AG09319 (cell line): ENCODE measurements around the gene RPP25.

Experiments
- DNase-seq: peaks from one replicate; pipeline ENCODE4 v3.0.0-alpha.2; 2010; ENCODE audit warnings: low read depth; ENCODE audit errors: extremely low read depth
- TF ChIP-seq, protein P1 (sequence below): IDR thresholded peaks from 2 replicates; pipeline ENCODE4 v1.5.1; 2011; ENCODE audit warnings: low read depth, mild to moderate bottlenecking, inconsistent platforms, low read length, moderate library complexity

Gene RPP25

GRCh38 chr15:74982183-74982582 lies 25.6 kb upstream of the RPP25 start:
- TF ChIP-seq, protein P1, sequence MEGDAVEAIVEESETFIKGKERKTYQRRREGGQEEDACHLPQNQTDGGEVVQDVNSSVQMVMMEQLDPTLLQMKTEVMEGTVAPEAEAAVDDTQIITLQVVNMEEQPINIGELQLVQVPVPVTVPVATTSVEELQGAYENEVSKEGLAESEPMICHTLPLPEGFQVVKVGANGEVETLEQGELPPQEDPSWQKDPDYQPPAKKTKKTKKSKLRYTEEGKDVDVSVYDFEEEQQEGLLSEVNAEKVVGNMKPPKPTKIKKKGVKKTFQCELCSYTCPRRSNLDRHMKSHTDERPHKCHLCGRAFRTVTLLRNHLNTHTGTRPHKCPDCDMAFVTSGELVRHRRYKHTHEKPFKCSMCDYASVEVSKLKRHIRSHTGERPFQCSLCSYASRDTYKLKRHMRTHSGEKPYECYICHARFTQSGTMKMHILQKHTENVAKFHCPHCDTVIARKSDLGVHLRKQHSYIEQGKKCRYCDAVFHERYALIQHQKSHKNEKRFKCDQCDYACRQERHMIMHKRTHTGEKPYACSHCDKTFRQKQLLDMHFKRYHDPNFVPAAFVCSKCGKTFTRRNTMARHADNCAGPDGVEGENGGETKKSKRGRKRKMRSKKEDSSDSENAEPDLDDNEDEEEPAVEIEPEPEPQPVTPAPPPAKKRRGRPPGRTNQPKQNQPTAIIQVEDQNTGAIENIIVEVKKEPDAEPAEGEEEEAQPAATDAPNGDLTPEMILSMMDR, result no peak
- DNase-seq, result no peak

GRCh38 chr15:74978503-74978902 lies 21.9 kb upstream of the RPP25 start:
- no peak for DNase-seq
- TF ChIP-seq, protein P1, result no peak

DNA sequence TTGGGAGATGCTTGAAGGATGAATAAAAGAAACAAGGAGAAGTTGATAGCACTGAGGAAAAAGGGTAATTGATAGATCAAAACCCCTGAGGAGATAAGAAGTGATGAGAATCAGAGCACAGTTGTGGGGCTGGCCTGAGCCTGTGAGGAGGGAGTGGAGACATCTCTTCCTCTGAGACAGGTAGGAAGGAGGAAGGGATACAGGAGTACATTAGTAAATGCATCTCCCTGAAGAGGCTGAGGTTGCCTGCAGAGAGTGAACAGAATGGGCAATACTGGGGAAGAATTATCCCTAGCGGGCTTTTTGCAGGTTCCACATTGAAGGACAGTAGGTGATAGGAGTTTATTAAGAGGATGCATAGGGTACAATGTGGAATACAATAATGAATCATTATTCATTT lies 21.5 kb upstream of the RPP25 start:
- DNase-seq, result no peak
- TF ChIP-seq, protein P1, result no peak

- TF ChIP-seq, protein P1, result no peak
- no peak for DNase-seq
These were observed 21.0 kb upstream of the RPP25 start for GRCh38 chr15:74977599-74977998.

DNA sequence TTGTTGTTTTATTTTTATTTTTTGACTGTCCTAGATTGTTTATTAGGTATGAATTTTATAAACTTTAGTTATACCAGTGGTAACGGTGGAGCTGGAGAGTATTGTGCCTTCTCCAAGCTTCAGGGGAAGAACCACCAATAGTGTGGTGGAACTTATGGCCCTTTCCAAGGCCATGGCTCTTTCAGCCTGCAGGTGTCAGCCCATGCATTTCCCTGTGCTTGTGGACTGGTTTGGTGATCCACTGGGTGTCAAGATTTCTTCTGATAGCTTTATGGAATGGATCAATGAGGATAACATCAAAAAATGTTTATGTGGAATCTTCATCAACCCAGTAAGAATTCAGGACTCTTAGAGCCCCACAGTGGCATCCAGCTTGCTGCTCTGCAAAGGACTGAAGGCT lies 19.6 kb upstream of the RPP25 start:
- TF ChIP-seq, protein P1, result no peak
- DNase-seq, result no peak

DNA sequence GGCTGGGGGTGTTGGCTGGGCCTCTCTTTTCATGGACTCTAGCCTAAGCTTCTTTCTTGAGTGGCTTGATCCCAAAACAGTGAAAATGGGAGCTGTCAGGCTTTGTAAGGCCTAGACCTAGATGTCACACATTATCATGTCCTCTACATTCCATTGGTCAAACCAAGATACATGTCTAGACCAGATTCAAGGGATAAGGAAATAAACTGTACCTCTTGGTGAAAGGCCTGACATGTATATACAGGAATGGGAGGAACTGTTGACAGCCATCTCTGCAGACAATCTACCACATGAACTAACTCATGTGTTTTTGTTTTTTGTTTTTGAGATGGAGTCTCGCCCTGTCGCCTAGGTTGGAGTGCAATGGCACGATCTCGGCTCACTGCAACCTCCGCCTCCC lies 11.1 kb upstream of the RPP25 start:
- no peak for DNase-seq
- TF ChIP-seq, protein P1, result no peak

DNA sequence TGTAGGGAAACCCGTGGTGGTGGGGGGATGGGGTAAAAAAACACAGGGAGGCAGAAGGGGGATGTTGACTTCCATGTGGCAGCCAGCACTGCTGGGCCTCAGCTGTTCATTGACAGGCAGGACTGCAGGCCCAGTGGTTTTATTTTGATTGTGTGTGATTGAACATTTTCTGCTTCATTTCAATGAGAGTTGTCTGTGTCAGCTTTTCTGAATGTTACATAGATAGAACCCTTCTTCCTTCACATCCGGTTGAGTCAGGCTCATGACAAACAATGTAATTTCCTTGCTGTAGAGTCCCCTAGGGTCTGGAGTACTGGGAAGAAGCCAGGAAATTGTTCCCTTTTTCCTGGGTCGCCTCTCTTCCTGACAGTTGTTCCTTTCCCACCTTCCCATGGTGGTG lies 8.2 kb upstream of the RPP25 start:
- TF ChIP-seq, protein P1, result no peak
- DNase-seq, result no peak
